Measurements from ENCODE around the gene CARM1. TPM values are rescaled to one million over a fixed set of nuclear protein-coding genes. Genes with fewer than 3 reads are reported as not detected.

The CARM1 gene
- total RNA-seq, 2 donors from 2014 or later = 18.5 to 21.2 TPM

DNA sequence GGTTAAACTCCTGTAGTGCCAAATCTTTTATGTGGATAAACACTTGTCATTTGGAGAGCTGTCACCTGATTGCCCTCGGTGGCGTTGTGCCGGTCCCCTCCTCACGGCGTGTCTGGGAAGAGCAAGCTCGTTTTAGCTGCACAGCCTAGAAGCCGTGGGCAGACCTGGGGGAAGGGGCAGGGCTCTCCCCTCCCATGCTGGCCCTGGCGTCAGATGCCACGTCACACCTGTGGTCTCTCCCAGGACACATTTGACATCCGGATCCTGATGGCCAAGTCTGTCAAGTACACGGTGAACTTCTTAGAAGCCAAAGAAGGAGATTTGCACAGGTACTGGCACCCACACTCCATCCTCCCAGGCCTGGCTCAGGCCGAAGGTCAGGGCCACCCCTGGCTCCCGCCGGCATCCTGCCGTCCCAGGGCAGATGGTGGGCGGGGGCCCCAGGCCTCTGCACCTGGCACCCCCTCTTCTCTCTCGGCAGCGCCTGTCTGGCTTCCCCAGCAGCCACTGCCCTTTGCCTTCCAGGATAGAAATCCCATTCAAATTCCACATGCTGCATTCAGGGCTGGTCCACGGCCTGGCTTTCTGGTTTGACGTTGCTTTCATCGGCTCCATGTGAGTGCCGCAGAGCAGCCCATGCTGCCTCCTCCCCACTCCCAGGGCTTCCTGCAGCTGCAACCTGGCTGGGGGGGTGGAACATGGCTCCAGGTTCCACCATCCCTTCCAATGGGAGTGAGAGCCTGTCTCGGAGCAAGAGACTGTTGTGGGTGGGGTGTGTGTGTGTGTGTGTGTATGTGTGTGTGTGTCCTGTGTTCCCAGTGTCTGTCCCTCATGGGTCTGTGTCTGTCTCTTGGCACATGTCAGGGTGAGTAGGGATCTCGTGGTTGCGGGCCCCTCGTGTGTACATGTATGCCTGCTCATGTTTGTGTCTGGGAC, 48.3 kb downstream of the CARM1 start:
- DNase-seq (ENCODE audit: low spot score) = no peak
- no peak for ATAC-seq (ENCODE audit: insufficient number of reproducible peaks, low FRiP score, low read depth)
- Histone ChIP-seq H3K9me3 (no peaks in the 10 kb centered on the region), H3K27me3 (replicated peaks; ENCODE audit: insufficient read depth) (no peaks in the 10 kb centered on the region), H3K4me1 (ENCODE audit: control insufficient read depth in 1 of 2, low read depth in 2 of 2) (no peaks in the 10 kb centered on the region), H3K4me3 (no peak overlapping the region), H3K27ac (no peak overlapping the region), H3K36me3 (peaks cover 33% of the 10 kb centered on the region)
- TF ChIP-seq, protein P1, sequence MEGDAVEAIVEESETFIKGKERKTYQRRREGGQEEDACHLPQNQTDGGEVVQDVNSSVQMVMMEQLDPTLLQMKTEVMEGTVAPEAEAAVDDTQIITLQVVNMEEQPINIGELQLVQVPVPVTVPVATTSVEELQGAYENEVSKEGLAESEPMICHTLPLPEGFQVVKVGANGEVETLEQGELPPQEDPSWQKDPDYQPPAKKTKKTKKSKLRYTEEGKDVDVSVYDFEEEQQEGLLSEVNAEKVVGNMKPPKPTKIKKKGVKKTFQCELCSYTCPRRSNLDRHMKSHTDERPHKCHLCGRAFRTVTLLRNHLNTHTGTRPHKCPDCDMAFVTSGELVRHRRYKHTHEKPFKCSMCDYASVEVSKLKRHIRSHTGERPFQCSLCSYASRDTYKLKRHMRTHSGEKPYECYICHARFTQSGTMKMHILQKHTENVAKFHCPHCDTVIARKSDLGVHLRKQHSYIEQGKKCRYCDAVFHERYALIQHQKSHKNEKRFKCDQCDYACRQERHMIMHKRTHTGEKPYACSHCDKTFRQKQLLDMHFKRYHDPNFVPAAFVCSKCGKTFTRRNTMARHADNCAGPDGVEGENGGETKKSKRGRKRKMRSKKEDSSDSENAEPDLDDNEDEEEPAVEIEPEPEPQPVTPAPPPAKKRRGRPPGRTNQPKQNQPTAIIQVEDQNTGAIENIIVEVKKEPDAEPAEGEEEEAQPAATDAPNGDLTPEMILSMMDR (IDR thresholded peaks at IDR 0.05) = no peak

DNA sequence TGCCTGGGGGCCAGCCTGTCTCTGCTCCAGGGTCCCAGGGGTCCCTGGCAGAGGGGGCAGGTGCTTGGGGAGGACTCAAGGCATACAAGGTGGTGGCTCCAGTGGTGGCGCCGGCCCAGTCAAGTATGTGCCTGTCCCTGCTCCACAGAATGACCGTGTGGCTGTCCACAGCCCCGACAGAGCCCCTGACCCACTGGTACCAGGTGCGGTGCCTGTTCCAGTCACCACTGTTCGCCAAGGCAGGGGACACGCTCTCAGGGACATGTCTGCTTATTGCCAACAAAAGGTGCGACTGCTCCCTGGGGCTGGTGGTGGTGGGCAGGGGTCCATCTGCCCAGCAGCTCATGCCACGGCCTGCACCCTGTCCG, 48.9 kb downstream of the CARM1 start:
- no peak for ATAC-seq (ENCODE audit: insufficient number of reproducible peaks, low FRiP score, low read depth)
- Histone ChIP-seq H3K4me1 (ENCODE audit: control insufficient read depth in 1 of 2, low read depth in 2 of 2) (no peaks in the 10 kb centered on the region), H3K27me3 (replicated peaks; ENCODE audit: insufficient read depth) (no peaks in the 10 kb centered on the region), H3K36me3 (peaks cover 39% of the 10 kb centered on the region), H3K27ac (no peak overlapping the region), H3K9me3 (no peaks in the 10 kb centered on the region), H3K4me3 (no peak overlapping the region)
- DNase-seq (ENCODE audit: low spot score) = no peak
- TF ChIP-seq, protein P1 (IDR thresholded peaks at IDR 0.05) = no peak

DNA sequence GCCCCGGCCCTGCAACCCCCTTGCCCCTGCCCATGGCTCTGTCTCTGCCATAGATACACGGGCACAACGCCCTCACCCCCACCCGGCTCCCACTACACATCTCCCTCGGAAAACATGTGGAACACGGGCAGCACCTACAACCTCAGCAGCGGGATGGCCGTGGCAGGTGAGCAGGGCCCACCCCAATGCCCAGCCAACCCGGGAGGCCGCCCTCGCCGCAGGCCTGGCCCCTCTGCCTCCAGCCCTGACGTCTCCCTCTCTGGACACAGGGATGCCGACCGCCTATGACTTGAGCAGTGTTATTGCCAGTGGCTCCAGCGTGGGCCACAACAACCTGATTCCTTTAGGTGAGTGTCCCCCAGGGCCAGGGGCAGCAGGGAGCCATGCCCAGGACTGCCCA, 49.4 kb downstream of the CARM1 start:
- no peak for ATAC-seq (ENCODE audit: insufficient number of reproducible peaks, low FRiP score, low read depth)
- H3K36me3 ChIP-seq = peaks cover 40% of the 10 kb centered on the region

DNA sequence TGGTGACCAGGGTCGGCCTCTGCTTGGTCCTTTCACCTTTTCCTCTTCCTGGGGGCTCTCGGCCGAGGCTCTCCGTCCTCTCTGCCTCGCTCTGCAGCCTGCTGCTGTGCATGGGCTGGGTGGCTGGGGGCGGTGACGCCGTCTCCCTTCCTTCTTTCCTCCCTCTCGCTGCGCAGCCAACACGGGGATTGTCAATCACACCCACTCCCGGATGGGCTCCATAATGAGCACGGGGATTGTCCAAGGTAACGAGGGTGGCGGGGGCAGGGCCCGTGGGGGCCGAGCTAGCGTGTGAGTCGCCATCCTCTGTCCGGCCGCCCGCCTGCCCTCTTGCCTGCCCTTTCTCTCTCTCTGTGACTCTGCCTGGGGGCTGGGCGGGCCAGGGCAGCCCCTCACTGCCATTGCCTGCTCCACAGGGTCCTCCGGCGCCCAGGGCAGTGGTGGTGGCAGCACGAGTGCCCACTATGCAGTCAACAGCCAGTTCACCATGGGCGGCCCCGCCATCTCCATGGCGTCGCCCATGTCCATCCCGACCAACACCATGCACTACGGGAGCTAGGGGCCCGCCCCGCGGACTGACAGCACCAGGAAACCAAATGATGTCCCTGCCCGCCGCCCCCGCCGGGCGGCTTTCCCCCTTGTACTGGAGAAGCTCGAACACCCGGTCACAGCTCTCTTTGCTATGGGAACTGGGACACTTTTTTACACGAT, 50.0 kb downstream of the CARM1 start:
- no peak overlapping the region for H3K27ac ChIP-seq
- ATAC-seq (ENCODE audit: insufficient number of reproducible peaks, low FRiP score, low read depth) (no peak), DNase-seq (ENCODE audit: low spot score) (no peak)
- peaks cover 39% of the 10 kb centered on the region for H3K36me3 ChIP-seq
- no peaks in the 10 kb centered on the region for H3K4me1 ChIP-seq (ENCODE audit: control insufficient read depth in 1 of 2, low read depth in 2 of 2)
- TF ChIP-seq, protein P1 (IDR thresholded peaks at IDR 0.05) = no peak
- H3K27me3 ChIP-seq (replicated peaks; ENCODE audit: insufficient read depth) = no peaks in the 10 kb centered on the region
- no peak overlapping the region for H3K4me3 ChIP-seq
- no peaks in the 10 kb centered on the region for H3K9me3 ChIP-seq

More for the DNA sequence above, 49.4 kb downstream of the CARM1 start:
- TF ChIP-seq, protein P1 (IDR thresholded peaks at IDR 0.05) = no peak
- H3K4me1 ChIP-seq (ENCODE audit: control insufficient read depth in 1 of 2, low read depth in 2 of 2) = no peaks in the 10 kb centered on the region
- H3K9me3 ChIP-seq = no peaks in the 10 kb centered on the region
- no peak overlapping the region for H3K27ac ChIP-seq
- H3K27me3 ChIP-seq (replicated peaks; ENCODE audit: insufficient read depth) = no peaks in the 10 kb centered on the region
- H3K4me3 ChIP-seq = no peak overlapping the region
- DNase-seq (ENCODE audit: low spot score) = no peak

DNA sequence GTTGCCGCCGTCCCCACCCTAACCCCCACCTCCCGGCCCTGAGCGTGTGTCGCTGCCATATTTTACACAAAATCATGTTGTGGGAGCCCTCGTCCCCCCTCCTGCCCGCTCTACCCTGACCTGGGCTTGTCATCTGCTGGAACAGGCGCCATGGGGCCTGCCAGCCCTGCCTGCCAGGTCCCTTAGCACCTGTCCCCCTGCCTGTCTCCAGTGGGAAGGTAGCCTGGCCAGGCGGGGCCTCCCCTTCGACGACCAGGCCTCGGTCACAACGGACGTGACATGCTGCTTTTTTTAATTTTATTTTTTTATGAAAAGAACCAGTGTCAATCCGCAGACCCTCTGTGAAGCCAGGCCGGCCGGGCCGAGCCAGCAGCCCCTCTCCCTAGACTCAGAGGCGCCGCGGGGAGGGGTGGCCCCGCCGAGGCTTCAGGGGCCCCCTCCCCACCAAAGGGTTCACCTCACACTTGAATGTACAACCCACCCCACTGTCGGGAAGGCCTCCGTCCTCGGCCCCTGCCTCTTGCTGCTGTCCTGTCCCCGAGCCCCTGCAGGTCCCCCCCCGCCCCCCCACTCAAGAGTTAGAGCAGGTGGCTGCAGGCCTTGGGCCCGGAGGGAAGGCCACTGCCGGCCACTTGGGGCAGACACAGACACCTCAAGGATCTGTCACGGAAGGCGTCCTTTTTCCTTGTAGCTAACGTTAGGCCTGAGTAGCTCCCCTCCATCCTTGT, 50.7 kb downstream of the CARM1 start:
- H3K36me3 ChIP-seq = peaks cover 35% of the 10 kb centered on the region
- TF ChIP-seq, protein P1 (IDR thresholded peaks at IDR 0.05) = no peak
- no peaks in the 10 kb centered on the region for H3K27me3 ChIP-seq (replicated peaks; ENCODE audit: insufficient read depth)
- peaks cover 0 to 2% of the 10 kb centered on the region in 2 donors for H3K4me1 ChIP-seq (ENCODE audit: control insufficient read depth in 1 of 2, low read depth in 2 of 2)
- no peaks in the 10 kb centered on the region for H3K9me3 ChIP-seq
- no peak overlapping the region for H3K4me3 ChIP-seq
- no peak overlapping the region for H3K27ac ChIP-seq
- ATAC-seq (ENCODE audit: insufficient number of reproducible peaks, low FRiP score, low read depth) (no peak), DNase-seq (ENCODE audit: low spot score) (no peak)

All from thoracic aorta (tissue), 2 donors.